SK-N-MC (cell line): ENCODE results near the gene FARS2.

ENCODE experiments used
- EZH2 ChIP-seq: fragments of 200-600 bp; sonication (generic); IDR thresholded peaks from one replicate; pipeline ENCODE4 v1.6.1; 2017; ENCODE audit warnings: antibody characterized with exemption
- POLR2AphosphoS5 ChIP-seq: IDR thresholded peaks from 2 replicates; pipeline ENCODE4 v1.6.1; 2012; ENCODE audit warnings: mild to moderate bottlenecking, low read depth, low read length, borderline replicate concordance

DNA sequence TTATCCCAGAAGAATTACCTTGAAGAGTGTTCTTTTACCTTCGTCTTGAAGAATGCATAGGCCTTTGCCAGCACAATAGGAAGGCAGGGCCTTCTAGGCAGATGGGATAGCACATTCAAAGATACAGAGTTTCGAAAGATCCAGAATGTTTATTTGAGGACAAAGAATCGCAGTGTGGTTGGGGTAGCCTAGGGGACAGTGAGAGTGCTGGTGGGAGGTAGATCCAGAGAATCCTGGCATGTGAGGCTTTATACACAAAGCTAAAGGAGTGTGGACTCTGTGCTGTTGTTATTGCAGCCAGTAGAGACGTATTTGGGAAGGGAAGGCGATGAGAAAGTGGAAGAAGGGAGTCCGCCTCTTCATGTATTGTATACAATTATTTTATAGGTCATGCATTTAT lies 186.6 kb downstream of the FARS2 start:
- TF ChIP-seq POLR2AphosphoS5: no peak
- TF ChIP-seq EZH2: no peak
